Thyroid gland (tissue), 4 donors: ENCODE data around the gene IFIT5.
A peak's percentile ranks its signal among the peaks of the same experiment; 100 is the strongest.

Experiments
- POLR2A ChIP-seq, 2 donors: fragments of 450-650 bp; IDR thresholded peaks; one replicate each; pipeline ENCODE4 v1.6.1; 2017; ENCODE audit warnings: antibody characterized with exemption in 2 of 2, mild to moderate bottlenecking in 2 of 2, moderate library complexity in 1 of 2
- TF ChIP-seq, protein P1 (sequence below), 6 experiments: fragments of 200-600 bp in 3 of 6; fragments of 450-650 bp in 3 of 6; sonication (generic) in 3 of 6; IDR thresholded peaks; one replicate each; pipeline ENCODE4 v1.5.1; 2016 to 2019; ENCODE audit warnings: antibody characterized with exemption in 6 of 6, mild to moderate bottlenecking in 2 of 6, inconsistent platforms in 1 of 6, moderate library complexity in 1 of 6

DNA sequence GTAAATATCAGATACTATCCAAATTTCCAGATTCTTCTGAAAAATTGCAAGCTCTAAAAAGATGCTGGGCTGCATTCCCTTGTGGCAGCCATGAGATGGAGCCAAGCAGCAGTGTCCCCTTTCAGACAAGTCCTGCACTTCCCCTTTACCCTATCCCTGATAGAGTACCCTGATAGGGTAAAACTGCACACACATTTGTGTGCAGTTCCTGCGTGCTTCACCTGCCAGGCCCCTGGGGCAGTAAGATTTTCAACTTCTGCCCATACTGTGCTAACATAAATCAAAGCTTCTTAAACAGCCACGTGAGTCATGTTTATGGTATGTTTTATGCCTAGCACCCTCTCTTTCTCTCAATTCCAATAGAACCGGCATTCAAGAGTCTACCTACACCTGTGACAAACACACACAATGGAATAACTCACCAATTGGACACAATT is 52.2 kb downstream of the IFIT5 start:
- TF ChIP-seq, protein P1, sequence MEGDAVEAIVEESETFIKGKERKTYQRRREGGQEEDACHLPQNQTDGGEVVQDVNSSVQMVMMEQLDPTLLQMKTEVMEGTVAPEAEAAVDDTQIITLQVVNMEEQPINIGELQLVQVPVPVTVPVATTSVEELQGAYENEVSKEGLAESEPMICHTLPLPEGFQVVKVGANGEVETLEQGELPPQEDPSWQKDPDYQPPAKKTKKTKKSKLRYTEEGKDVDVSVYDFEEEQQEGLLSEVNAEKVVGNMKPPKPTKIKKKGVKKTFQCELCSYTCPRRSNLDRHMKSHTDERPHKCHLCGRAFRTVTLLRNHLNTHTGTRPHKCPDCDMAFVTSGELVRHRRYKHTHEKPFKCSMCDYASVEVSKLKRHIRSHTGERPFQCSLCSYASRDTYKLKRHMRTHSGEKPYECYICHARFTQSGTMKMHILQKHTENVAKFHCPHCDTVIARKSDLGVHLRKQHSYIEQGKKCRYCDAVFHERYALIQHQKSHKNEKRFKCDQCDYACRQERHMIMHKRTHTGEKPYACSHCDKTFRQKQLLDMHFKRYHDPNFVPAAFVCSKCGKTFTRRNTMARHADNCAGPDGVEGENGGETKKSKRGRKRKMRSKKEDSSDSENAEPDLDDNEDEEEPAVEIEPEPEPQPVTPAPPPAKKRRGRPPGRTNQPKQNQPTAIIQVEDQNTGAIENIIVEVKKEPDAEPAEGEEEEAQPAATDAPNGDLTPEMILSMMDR (IDR thresholded peaks at IDR 0.05) = peak in 5 of 6 experiments; percentile 28 to 66 (median 58)
- no peak for TF ChIP-seq POLR2A (IDR thresholded peaks at IDR 0.05)
